Ascending aorta (tissue), 2 donors: ENCODE measurements around the gene NEAT1. TPM values are rescaled to one million over a fixed set of nuclear protein-coding genes. Genes with fewer than 3 reads are reported as not detected.

ENCODE experiments used
- DNase-seq, 2 donors: peaks; one replicate each; pipeline ENCODE4 v3.0.0-alpha.2; 2019; ENCODE audit warnings: low spot score in 2 of 2
- H3K27ac ChIP-seq, 2 donors: fragments of 200-600 bp; sonication (generic); one replicate each; pipeline ENCODE4 v1.5.1; 2016 to 2017; ENCODE audit warnings: mild to moderate bottlenecking in 1 of 2
- H3K27me3 ChIP-seq: fragments of 200-600 bp; sonication (generic); one replicate; pipeline ENCODE4 v1.5.1; 2017
- H3K36me3 ChIP-seq, 2 donors: fragments of 200-600 bp; sonication (generic); one replicate each; pipeline ENCODE4 v1.5.1; 2016
- H3K4me1 ChIP-seq, 2 donors: fragments of 200-600 bp; sonication (generic); one replicate each; pipeline ENCODE4 v1.5.1; 2016 to 2017; ENCODE audit warnings: mild to moderate bottlenecking in 1 of 2
- H3K4me3 ChIP-seq, 2 donors: fragments of 200-600 bp; sonication (generic); one replicate each; pipeline ENCODE4 v1.5.1; 2016 to 2017; ENCODE audit warnings: mild to moderate bottlenecking in 1 of 2
- H3K9me3 ChIP-seq, 2 donors: fragments of 200-600 bp; sonication (generic); one replicate each; pipeline ENCODE4 v1.5.1; 2016
- intact Hi-C: fragments of 100-400 bp; cut with DNase I; formaldehyde crosslinking; loops from one replicate; pipeline ENCODE4 v1.15.1; 2023
- total RNA-seq: library from RNA; depleted of rRNA; stranded (reverse); fragments of >200 nt; gene quantifications from one replicate; pipeline ENCODE4 v1.1.0, GENCODE V29; 2016
- TF ChIP-seq, protein P1 (sequence below), 3 experiments: fragments of 200-600 bp in 2 of 3; fragments of 450-650 bp in 1 of 3; sonication (generic) in 2 of 3; IDR thresholded peaks; one replicate each; pipeline ENCODE4 v1.5.1; 2016 to 2019; ENCODE audit warnings: antibody characterized with exemption in 3 of 3, mild to moderate bottlenecking in 1 of 3, moderate library complexity in 1 of 3

NEAT1 gene
- total RNA-seq, 1 donor from 2014 or later: 180 TPM

GRCh38 chr11:65437436-65438227, 15.0 kb downstream of the NEAT1 start:
- Histone ChIP-seq H3K27ac (peak overlapping the region in 1 of 2 donors; percentile 24), H3K9me3 (no peaks in the 10 kb centered on the region), H3K27me3 (no peaks in the 10 kb centered on the region), H3K4me3 (peak overlapping the region in 1 of 2 donors; percentile 1), H3K4me1 (peaks cover 9 to 77% of the 10 kb centered on the region in 2 donors), H3K36me3 (peaks cover 32 to 75% of the 10 kb centered on the region in 2 donors)
- TF ChIP-seq, protein P1, sequence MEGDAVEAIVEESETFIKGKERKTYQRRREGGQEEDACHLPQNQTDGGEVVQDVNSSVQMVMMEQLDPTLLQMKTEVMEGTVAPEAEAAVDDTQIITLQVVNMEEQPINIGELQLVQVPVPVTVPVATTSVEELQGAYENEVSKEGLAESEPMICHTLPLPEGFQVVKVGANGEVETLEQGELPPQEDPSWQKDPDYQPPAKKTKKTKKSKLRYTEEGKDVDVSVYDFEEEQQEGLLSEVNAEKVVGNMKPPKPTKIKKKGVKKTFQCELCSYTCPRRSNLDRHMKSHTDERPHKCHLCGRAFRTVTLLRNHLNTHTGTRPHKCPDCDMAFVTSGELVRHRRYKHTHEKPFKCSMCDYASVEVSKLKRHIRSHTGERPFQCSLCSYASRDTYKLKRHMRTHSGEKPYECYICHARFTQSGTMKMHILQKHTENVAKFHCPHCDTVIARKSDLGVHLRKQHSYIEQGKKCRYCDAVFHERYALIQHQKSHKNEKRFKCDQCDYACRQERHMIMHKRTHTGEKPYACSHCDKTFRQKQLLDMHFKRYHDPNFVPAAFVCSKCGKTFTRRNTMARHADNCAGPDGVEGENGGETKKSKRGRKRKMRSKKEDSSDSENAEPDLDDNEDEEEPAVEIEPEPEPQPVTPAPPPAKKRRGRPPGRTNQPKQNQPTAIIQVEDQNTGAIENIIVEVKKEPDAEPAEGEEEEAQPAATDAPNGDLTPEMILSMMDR (IDR thresholded peaks at IDR 0.05): no peak
- peak in 1 of 2 donors; percentile 65 for DNase-seq
- intact Hi-C loops: no loop called here

- H3K4me3 ChIP-seq: peak overlapping the region in 1 of 2 donors; percentile 1
- intact Hi-C loops: no loop called here
- DNase-seq: peak in 1 of 2 donors; percentile 44
- no peaks in the 10 kb centered on the region for H3K9me3 ChIP-seq
- H3K4me1 ChIP-seq: peaks cover 14 to 79% of the 10 kb centered on the region in 2 donors
- H3K27ac ChIP-seq: peak overlapping the region; percentile 48 to 75
- peaks cover 40 to 81% of the 10 kb centered on the region in 2 donors for H3K36me3 ChIP-seq
- no peaks in the 10 kb centered on the region for H3K27me3 ChIP-seq
- TF ChIP-seq, protein P1 (IDR thresholded peaks at IDR 0.05): no peak
Measured at GRCh38 chr11:65438257-65439151, 15.9 kb downstream of the NEAT1 start.

DNA sequence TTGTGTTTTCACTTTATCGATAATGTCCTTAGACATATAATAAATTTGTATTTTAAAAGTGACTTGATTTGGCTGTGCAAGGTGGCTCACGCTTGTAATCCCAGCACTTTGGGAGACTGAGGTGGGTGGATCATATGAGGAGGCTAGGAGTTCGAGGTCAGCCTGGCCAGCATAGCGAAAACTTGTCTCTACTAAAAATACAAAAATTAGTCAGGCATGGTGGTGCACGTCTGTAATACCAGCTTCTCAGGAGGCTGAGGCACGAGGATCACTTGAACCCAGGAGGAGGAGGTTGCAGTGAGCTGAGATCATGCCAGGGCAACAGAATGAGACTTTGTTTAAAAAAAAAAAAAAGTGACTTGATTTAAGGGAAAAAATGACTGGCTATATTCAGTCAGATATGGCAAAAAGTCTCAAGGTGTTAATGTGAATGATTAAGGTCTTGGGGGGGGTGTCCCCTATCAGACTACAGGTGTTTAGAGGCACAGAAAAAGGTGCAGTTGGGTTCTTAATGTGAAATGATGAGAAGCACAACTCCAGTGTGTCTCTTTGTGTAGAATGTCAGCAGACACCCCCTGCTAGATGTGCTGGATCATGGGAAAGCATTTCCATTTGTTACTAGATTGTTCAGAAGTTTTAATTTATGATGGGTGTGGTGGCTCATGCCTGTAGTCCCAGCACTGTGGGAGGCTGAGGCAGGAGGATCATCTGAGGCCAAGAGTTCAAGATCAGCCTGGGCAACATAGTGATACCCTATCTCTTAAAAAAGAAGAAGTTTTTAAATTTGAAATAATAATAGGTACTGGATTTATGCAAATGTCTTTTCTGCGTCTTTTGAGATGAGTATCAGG, 17.0 kb downstream of the NEAT1 start:
- intact Hi-C loops: no loop called here
- Histone ChIP-seq H3K9me3 (no peaks in the 10 kb centered on the region), H3K27me3 (no peaks in the 10 kb centered on the region), H3K36me3 (peaks cover 40 to 80% of the 10 kb centered on the region in 2 donors), H3K27ac (peak overlapping the region; percentile 48 to 75), H3K4me3 (peak overlapping the region in 1 of 2 donors; percentile 32), H3K4me1 (peaks cover 16 to 73% of the 10 kb centered on the region in 2 donors)
- DNase-seq: peak in 1 of 2 donors; percentile 56
- TF ChIP-seq, protein P1 (IDR thresholded peaks at IDR 0.05): no peak

GRCh38 chr11:65440831-65441499, 18.4 kb downstream of the NEAT1 start:
- TF ChIP-seq, protein P1 (IDR thresholded peaks at IDR 0.05): no peak
- H3K27me3 ChIP-seq: no peaks in the 10 kb centered on the region
- peak in 1 of 2 donors; percentile 60 for DNase-seq
- H3K27ac ChIP-seq: peak overlapping the region; percentile 48 to 75
- H3K4me3 ChIP-seq: peak overlapping the region in 1 of 2 donors; percentile 13
- no peaks in the 10 kb centered on the region for H3K9me3 ChIP-seq
- H3K36me3 ChIP-seq: peaks cover 39 to 80% of the 10 kb centered on the region in 2 donors
- intact Hi-C loops: no loop called here
- peaks cover 11 to 62% of the 10 kb centered on the region in 2 donors for H3K4me1 ChIP-seq
